ENCODE data around the gene CNOT4.
"Not testable (repeated sequence)": the region's sequence is repeated elsewhere in the genome, so short reads cannot be mapped to it uniquely, and the experiment has no call there.

Gene CNOT4

GRCh38 chr7:135322571-135323340 lies 187.1 kb downstream of the CNOT4 start:
- DNase-seq (ENCODE audit: low spot score): no peak

DNA sequence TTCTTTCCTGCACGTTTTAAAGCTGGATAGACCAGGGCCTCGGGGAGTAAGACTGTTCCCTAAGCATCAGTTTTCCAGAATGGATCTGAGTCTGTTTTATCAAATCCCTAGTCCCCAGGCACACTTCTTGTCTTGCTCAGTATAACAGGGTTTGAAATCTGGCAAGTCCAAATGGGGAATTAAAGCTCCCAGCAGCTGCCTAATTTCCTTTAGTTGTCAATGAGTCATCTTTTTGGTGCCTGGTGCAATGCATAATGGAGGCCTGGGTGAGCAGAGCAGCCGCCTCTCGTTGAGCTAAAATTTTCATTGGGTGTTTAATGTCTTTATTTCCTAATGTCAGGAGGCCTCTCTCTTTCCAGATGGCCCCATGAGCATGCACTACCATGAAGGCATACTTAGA lies 188.3 kb downstream of the CNOT4 start:
- peak; percentile 14 for DNase-seq (ENCODE audit: low spot score)

DNA sequence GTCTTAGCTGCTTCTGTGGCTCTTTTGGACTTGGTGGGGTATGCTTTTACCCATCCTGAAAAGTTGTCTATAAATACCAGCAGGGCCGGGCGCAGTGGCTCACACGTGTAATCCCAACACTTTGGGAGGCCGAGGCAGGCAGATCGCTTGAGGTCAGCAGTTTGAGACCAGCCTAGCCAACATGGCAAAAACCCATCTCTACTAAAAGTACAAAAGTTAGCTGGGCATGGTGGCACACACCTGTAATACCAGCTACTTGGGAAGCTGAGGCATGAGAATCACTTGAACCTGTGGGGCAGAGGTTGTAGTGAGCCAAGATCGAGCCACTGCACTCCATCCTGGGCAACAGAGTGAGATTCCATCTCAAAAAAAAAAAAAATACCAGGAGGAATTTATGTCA lies 188.9 kb downstream of the CNOT4 start:
- not testable (repeated sequence) for DNase-seq (ENCODE audit: low spot score)

GRCh38 chr7:135320268-135320667 lies 189.6 kb downstream of the CNOT4 start:
- no peak for DNase-seq (ENCODE audit: low spot score)

GRCh38 chr7:135317676-135318325 lies 192.1 kb downstream of the CNOT4 start:
- DNase-seq (ENCODE audit: low spot score): no peak

DNA sequence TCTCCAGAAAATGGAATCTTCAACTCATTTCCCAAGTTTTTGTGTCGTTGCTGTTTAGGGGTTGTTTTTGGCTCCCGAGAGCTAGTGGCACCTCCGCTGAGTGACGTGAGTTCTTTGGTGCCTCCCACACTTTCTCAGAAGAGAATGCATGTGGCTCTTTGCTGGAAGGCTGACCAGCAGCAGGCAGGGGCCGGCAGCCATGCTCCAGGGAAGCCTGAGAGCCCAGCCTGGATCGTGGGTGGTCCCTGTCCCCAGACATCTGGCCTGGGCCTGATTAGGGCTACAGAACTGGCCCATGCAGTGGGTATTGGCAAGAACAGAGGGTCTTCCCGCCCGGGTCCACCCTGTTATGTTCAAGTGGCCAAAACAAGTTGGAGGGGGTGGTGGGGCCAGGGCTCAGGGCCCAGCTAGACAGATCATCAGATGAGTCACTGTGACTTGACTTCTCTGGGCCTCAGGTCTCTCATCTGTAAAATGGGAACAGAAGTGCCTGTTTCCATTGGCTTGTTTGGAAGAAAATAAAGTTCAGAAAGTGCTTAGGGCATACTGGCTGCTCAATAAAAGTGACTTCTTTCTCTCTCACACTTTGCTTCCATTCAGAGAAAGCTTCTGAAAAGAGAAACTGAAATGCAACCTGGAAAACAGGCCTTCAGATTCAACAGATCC lies 193.1 kb downstream of the CNOT4 start:
- DNase-seq (ENCODE audit: low spot score): no peak

DNA sequence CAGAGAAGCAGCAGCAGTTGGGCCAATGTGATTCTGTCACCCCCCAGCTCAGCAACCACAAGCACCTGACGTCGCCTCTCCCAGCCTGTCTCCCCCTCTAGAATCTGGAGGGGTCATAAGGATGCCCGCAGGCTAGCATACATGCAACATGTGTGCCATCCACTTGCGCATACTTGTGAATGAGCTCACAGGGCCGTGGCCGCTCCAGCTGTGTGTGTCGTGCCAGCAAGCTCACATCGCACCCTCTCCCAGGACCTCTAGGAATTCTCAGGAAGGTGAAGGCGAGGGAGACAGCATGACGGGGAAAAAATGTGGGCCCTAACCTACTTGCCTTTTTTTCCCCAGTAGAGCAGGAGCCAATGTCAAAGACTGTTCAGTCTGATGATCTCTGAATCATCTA lies 195.9 kb downstream of the CNOT4 start:
- no peak for DNase-seq (ENCODE audit: low spot score)

Measured in RKO (cell line).